ENCODE results near the gene ANKK1.

Gene ANKK1, protein sequence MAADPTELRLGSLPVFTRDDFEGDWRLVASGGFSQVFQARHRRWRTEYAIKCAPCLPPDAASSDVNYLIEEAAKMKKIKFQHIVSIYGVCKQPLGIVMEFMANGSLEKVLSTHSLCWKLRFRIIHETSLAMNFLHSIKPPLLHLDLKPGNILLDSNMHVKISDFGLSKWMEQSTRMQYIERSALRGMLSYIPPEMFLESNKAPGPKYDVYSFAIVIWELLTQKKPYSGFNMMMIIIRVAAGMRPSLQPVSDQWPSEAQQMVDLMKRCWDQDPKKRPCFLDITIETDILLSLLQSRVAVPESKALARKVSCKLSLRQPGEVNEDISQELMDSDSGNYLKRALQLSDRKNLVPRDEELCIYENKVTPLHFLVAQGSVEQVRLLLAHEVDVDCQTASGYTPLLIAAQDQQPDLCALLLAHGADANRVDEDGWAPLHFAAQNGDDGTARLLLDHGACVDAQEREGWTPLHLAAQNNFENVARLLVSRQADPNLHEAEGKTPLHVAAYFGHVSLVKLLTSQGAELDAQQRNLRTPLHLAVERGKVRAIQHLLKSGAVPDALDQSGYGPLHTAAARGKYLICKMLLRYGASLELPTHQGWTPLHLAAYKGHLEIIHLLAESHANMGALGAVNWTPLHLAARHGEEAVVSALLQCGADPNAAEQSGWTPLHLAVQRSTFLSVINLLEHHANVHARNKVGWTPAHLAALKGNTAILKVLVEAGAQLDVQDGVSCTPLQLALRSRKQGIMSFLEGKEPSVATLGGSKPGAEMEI

DNA sequence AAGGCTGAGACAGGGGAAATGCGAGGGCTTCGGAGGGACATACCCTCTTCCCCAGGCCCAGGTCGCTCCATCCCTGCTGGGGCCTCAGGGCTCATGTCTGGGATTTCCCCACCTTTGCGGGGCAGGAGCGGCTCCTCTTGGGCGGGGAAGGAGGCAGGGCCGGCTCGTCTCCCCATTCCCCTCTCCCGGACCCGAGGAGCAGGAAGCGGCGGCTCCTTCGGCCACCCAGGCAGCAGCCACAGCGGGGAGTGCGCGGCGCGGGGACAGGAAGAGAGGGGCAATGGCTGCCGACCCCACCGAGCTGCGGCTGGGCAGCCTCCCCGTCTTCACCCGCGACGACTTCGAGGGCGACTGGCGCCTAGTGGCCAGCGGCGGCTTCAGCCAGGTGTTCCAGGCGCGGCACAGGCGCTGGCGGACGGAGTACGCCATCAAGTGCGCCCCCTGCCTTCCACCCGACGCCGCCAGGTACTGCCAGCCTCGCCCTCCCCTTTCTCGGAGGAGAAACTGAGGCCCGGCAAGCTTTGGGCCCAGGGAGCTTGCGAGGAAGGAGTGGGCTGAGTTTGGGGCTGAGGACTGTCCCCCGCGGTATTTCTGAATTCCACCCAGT is at the start of gene ANKK1:
ANKK1 (plus strand) TSS at position 175 of the 607 bp plus-strand sequence; CDS start at position 281, 106 bp downstream.
- peak; percentile 53 for DNase-seq

DNA sequence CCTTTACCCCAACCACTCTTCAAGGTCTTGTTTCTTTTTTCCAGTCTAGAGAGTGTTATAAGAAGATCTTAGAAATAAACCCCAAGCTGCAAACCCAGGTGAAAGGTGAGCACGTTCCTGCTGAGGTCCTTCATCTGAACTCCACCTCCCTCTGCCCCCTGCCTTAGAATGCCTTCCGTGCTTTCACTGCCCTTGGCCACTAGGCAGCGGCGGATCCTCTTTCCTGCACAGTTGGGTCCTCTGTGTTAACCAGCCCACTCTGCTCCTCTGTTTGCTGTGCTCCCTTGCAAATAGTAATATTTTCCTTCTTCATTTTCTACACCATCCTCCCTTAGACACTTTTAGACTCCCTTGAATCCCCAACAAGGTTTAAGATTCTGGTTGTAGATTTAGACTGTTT is 48.8 kb upstream of the ANKK1 start:
- no peak for DNase-seq

DNA sequence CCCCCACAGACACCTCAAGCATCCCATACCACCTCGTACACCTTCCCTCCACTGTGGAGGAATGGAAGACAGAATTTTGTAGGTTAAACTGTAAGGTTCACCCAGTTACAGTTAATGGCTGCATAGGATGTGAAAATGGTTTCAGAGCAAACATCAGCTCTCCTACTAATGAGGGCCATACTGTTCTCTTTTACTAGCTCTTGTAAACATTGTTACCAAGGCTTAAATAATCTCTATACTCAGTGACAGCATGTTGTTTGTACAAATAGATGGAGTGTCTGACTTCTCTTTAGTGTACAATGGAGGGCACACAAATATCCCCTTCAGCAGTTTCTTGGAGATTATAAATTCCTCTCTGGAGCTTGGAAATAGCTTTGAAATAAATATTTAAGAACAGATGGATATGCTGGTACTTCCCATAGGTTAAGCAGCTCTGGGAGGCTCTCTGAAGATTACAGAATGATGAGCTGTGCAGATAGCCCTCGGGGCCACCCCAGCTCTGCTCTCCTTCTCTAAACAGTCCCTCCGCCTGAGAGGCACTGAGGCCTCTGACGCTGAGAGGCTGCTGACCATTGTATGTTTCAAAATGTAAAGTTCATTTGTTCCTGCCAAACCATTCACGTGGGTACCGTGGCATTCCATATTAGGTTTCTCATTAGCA is 47.5 kb upstream of the ANKK1 start:
- DNase-seq, result peak; percentile 38

DNA sequence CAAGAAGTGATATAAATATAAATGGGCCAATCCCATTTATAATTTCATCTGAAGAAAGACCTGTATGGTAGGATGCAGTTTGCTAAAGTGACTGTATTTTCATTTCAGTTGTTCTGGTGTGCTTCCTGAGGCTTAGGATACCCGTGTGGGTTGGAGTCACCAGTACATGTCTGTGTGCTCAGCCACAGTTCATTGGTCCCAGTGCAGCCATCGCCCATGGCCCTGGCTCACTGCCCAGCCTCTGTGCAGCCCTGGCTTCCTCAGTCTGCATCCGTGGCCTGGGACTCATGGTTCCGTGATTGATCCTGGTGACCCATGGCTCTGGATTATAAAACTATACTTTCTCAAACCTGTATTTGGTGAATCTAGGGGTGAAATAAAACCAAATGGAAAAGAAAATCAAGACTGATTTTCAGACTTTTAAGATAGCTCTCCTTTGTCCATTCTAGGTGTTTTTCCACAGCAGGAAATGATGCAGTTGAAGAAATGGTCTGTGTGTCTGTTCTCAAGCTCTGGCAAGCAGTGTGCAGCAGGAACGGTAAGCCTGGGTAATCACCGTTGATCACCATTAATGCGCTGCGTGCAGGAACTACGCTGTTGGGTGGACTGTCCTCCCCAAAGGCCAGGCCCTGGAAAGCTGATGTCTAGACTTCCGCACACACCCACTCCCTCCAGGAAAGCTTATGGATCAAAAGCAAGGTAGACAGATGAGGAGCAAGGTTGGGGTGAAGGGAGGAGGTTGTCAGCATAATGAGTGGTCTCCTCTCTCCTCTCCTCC is 46.0 kb upstream of the ANKK1 start:
- no peak for DNase-seq

- no peak for DNase-seq
Measured at GRCh38 chr11:113345978-113346377, 41.6 kb upstream of the ANKK1 start.

- no peak for DNase-seq
Measured at GRCh38 chr11:113349528-113349927, 38.1 kb upstream of the ANKK1 start.

DNA sequence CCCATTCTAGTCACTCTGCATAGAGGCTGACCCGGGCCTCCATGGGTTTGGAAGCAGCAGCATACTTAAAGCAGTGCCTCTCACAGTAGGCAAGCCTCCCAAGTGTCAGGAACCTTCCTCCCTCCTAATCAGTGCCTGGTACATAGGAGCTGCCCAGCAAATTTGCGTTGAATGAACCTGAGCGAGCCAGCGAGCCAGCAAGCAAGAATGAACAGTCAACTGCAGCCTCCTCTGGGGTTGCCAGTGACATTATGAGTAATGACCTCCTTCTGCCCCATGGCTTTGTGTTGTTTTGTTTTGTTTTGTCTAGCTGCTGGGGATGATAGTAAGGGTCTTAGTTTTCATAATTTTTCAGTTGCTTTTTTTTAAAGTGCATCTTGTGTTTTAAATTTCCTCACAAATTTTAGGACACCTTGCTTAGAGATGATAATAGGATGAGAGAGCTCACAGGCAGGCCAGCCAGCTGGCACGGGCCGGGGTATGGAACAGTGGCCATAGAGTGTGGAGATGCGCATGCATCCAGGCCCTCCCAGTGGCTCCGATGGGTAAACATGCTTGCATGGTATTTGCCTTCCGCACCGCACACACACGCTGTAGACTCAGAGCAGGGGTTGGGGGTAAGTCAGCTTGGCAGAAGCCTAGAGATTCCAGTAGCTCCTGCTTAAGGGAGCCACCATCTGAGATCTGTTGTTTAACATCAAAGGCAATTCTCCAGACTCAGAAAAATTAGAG is 37.1 kb upstream of the ANKK1 start:
- DNase-seq, result peak; percentile 33

- peak; percentile 60 for DNase-seq
Measured at GRCh38 chr11:113351068-113351450, 36.5 kb upstream of the ANKK1 start.

DNA sequence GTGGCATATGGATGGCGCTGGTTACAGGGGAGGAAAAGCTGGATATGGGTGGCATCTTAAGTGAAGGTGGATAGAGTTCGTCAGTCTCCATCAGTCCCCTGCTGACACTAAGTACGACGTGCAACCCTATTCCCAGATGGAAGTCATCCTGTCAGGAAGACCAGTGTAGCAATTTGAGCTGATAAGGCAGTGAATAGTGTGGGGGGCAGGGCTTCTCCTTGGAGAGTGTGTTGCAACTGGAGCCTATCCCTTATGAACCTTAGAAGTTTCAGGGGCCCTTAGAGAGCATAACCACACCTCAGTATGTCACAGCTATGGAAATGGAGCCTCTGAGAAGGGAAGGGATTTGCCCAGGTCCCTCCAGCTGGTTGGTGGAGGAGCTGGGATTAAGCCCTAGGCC is 36.1 kb upstream of the ANKK1 start:
- DNase-seq, result no peak

- no peak for DNase-seq
Measured at GRCh38 chr11:113356203-113356602, 31.4 kb upstream of the ANKK1 start.

GRCh38 chr11:113363406-113363805 is 24.2 kb upstream of the ANKK1 start:
- DNase-seq, result no peak

DNA sequence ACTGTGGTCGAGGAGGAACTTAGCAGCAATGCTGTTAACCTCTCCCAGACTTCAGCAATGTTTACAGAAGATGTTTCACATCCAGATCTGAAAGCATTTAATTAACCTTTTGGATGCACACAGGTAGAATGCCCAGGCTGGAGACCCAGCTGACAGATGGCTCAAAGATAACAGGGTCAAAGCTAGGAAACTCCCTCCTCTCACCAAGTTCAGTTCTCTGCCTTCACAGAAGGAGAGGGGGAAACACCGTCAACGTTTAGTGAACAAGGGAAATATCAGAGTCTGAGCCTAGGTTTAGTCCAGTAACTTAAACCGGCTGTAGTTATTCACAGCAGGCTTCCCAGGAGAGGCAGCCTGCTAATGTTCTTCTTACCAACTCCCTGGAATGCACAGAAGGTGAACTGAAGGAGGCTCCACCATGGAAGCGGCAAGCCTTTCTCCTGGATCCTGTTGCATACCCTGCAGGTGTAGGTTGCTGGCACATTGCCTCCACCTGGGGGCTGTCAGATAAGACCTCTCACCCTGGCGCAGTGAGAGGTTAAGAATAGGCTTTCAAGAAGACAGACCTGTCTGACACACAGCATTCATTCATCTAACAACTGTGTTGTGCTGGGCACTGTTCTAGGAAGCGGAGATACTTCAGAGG is 23.5 kb upstream of the ANKK1 start:
- DNase-seq, result no peak

GRCh38 chr11:113365895-113366294 is 21.7 kb upstream of the ANKK1 start:
- DNase-seq, result no peak

DNA sequence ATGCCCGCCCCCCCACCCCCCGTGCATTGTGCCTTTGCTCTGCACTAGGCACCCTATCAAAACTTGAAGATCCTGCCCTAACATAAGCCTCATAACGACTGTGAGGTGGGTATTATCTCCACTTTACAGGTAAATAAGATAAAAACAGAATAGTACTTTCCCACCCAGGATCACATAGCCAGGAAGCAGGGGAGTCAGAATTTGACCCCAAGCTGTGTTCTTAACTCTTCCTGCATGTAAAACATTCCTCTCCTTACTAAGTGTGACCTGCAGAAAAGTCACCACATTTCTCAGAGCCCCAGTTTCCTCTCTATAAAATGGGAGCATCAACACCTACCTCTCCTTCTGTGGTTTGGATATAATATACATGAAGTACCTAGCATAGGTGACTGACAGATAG is 18.2 kb upstream of the ANKK1 start:
- no peak for DNase-seq

- no peak for DNase-seq
Measured at GRCh38 chr11:113370634-113371033, 16.9 kb upstream of the ANKK1 start.

DNA sequence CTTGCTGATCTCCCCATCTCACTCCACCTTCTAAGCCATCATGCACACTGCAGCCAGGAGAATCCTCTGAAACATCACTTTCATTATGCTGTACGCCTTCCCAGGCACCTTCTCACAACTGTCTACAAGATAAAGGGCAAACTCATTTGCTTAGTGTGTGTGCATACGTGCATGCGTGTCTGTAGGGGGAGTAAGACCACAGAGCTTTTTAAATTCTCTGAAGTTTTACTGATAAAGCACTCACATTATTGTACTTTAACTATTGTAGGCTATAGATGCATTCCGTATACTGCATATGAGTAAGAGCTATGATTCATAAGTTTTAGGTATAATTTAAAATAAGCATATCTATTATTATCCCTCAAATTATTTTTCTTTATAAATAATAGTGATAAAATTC is 15.3 kb upstream of the ANKK1 start:
- no peak for DNase-seq

DNA sequence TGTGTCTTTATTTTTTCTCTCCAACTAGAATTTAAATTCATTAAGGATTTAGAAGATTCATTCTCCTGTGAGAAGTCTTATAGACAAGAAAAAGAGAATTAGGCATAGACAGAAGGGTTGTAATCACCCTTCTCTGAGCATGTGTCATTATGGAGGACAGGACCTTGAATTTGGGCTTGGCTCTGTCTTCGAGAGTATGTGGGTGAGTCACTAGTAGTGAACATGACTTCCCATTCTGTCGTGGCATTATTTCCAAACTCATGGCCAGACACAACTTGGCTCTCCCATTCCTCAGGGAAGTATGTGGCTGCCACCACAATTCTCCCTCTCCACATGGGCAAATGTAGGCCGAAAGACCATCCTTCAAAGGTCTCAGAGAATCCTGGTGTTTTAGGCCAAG is 14.3 kb upstream of the ANKK1 start:
- DNase-seq, result no peak

DNA sequence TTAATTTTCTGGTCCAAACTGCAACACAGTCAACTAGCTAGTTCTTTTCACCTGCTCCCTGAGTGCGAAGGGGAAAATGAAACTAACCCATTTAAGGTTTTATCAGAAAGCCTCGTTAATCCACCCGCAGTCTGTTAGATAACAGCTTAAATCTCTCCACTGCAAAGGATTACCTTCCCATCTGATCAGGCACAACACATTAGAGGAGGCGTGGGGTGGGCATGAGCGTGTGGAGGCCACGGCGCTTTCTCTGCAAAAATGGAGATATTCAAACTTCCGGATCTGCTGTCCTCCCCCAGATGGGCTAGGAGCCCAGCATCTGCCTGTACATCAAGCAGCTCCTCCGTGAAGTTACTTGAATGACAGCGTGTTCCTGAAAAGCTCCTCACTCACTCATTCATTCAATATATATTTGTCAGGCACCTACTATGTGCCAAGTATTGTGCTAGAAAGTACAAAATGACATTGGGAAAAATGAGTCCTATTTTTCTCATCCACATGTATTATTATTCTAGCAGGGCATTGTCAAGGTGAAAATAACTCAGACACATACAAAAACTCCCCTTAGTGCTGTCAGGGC is 13.5 kb upstream of the ANKK1 start:
- DNase-seq, result no peak

- DNase-seq, result no peak
Measured at GRCh38 chr11:113375402-113375801, 12.2 kb upstream of the ANKK1 start.

DNA sequence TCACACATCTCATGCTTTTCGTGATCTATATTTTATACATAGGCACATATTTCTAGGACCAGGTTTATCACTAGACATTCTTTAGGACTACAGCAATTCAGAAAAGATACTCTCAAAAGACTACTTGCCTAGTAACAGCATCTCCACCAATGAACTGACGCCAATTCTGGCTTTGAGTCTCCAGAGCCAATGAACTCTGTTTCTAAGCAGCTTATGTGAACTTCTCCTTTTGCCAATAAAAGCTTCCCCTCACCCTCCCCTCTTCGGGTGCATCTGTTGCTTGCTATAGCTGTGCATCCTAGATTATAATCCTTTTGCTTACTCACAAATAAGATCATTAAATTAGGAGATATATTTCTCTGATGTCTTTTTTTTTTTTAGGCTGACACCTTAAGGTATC is 11.4 kb upstream of the ANKK1 start:
- DNase-seq, result no peak
